Activated gamma-delta T cell (primary cell): Measurements from ENCODE around the gene IL5RA.

Source experiments
- DNase-seq: peaks from one replicate; lab custom pipeline; 2025; lab: John Stamatoyannopoulos, UW

Gene IL5RA

DNA sequence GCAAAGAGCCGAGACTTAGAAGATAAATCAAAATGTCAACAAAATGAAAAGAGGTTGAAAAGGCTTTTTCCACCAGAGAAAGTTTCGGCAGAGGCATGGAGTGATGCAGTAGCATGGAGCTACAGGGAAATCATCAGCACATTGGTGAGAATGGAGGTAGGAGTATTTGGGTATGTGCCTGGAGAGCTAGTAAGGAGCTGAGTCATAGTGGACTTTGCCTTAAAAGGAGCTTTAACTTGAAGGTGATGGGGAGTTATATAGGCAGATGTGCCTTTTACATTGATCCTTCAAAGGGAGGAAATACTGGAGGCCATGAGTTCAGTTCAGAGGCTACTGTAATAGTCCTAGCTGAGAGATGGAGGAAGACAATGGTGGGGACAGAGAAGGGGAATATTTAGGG is 44.3 kb downstream of the IL5RA start:
- no peak for DNase-seq

GRCh38 chr3:3064297-3064696 is 45.9 kb downstream of the IL5RA start:
- DNase-seq, result no peak

- DNase-seq, result no peak
These were observed 50.5 kb downstream of the IL5RA start for GRCh38 chr3:3059645-3060044.

GRCh38 chr3:3053974-3054373 is 56.2 kb downstream of the IL5RA start:
- DNase-seq, result no peak

DNA sequence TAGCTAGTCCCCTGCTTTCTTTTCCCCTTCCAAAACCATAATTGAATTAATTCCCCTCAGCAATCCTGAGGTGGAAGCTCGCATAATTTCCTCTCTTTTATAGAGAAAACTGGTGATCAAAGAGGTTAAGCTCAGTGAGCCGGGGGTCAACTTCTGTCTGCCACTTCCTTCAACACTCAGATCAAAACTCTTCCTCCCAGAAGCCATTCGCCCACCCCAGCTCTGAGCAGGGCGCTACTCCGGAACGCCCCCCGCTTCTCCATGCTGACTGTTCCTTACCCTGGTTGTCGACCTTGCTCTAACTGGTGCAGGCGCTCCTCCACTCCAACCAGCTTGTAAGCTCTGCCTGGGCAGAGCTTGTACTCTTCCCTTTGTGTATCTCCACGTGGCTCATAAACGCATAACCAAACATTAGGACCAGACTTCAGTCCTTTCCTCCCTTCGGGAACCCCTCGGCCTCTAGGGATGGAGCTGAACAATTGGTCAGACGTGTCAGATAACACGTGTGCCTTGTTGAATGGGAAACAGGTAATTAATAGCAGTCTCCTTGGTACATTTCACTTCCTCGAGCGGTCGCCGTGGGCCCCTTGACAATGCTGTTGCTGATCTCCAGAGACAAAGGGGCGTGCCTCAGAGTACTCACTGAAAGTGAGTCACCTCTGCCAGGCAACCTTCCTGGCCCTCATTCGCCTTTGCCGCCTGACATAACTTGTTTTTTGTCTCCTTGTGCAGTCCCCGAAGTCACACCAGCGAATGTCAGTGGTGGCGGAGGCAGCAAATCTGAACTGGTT is 71.8 kb downstream of the IL5RA start:
- no peak for DNase-seq

GRCh38 chr3:3037156-3037555 is 73.0 kb downstream of the IL5RA start:
- DNase-seq, result no peak

- no peak for DNase-seq
These were observed 78.8 kb downstream of the IL5RA start for GRCh38 chr3:3031326-3031725.

DNA sequence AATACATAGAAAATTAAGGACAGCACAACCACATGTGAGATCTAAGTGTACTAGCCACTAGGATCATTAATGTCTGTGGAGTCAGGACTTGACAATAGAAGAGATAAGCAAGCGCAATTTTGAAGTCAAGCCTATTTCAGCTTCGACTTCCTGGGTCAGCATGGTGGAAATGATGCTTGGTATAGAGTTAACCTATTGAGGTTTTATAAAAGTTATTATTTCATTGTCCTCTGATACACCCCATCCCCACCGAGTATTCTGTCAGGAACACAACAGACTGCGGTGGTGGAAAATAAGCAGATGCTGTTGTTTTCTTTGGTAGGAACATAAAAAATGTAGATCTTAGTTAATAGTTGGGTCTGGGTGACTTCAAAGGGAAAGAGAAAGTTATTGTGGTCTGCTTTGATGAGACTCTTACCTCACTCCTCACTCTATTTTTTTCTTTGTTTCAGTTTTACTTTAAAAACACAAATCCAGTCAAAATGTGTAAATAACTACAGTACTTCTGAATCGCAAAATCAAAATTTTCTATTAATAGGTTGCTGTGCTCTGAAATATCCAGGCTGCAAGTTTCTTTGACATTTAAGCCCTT is 82.1 kb downstream of the IL5RA start:
- no peak for DNase-seq

DNA sequence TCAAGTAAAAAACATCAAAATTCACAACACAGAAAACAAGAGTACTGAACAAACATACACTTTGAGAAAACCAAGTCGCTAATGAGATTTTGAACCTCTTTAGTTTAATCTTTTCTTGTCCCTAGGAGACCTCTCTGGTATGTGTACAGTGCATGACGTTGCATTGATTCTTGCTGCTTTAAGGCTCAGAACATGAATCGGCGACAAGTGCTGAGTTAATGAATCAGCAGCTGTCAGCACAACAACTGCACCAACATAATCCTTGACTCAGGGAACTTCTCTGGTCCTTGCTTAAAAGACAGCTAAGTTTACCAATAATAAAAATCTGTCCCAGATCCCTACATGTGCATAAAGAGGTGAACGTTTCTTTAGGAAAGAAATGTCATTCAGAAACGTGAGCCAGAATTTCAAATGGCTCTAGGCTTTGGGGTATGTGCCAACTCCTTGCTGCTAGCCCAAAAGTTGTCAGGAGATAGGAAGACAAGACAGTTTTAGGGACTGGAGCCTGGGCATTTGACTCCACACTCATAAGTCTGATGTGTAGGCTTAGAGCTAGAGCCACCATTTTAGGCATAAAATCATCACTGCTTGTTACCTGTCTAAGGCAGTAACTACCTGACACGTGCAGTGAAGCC is 86.9 kb downstream of the IL5RA start:
- no peak for DNase-seq

DNA sequence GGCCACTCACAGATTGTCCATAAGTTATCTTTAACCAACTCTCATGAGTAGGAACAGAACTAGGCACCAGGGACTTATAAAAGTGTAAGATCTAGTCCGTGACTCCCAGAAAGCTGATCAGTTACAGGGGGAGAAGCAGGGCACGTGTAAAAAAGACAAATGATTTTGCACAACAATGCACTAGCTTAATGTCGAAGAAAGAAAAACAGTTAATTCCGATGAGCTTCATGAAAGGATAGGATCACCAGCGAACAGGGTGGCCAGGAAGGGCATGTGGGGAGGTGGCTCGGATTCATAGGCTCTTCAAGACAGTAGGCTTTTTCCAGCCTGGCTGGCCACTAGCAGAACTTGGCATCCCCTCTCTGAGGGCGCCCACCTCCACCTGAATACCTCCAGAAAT is 90.0 kb downstream of the IL5RA start:
- no peak for DNase-seq
